Ovary (tissue), 3 donors: ENCODE results near the gene EIF5.

Experiments used
- CTCF ChIP-seq, 3 donors: fragments of 450-650 bp in 2 of 3; fragments of 200-600 bp in 1 of 3; IDR thresholded peaks; one replicate each; pipeline versions ENCODE4 v1.5.1 to v1.8.0; 2016 to 2022; ENCODE audit warnings: antibody characterized with exemption in 3 of 3, mild to moderate bottlenecking in 1 of 3
- EP300 ChIP-seq: sonication (generic); formaldehyde crosslinking; IDR thresholded peaks from one replicate; pipeline ENCODE4 v1.6.1; 2017; ENCODE audit warnings: antibody characterized with exemption
- POLR2A ChIP-seq: fragments of 450-650 bp; IDR thresholded peaks from one replicate; pipeline ENCODE4 v1.6.1; 2017; ENCODE audit warnings: antibody characterized with exemption, mild to moderate bottlenecking, moderate library complexity
- donor health status: DM: no; HTN: no; CAD: no.

GRCh38 chr14:103341250-103342129, 7.5 kb downstream of the EIF5 start:
- TF ChIP-seq CTCF (IDR thresholded peaks at IDR 0.05) (no peak), POLR2A (no peak), EP300 (no peak)
